ENCODE results near the gene SLC44A4. TPM values are rescaled to one million over a fixed set of nuclear protein-coding genes. Genes with fewer than 3 reads are reported as not detected.

Gene SLC44A4
- total and polyA plus RNA-seq, 8 donors, result 35.4 to 201 (median 121) TPM

DNA sequence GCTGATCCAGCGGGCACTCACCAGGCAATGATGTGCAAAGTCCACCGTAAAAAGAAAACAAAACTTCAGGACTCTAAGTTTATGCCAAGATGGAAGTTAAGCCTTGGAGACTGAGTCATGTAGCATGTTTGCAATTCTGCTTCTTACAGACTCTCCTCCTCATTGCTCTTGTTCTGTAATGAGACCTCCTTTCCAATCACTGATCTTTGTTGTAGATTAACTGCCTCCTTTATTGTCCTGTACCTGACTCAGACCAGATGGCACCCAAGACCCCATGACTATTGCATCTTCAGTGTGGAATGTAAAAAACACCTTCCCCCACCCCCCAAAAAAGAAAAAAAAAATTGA is 27.3 kb downstream of the SLC44A4 start:
- H3K4me3 ChIP-seq, result no peak overlapping the region

DNA sequence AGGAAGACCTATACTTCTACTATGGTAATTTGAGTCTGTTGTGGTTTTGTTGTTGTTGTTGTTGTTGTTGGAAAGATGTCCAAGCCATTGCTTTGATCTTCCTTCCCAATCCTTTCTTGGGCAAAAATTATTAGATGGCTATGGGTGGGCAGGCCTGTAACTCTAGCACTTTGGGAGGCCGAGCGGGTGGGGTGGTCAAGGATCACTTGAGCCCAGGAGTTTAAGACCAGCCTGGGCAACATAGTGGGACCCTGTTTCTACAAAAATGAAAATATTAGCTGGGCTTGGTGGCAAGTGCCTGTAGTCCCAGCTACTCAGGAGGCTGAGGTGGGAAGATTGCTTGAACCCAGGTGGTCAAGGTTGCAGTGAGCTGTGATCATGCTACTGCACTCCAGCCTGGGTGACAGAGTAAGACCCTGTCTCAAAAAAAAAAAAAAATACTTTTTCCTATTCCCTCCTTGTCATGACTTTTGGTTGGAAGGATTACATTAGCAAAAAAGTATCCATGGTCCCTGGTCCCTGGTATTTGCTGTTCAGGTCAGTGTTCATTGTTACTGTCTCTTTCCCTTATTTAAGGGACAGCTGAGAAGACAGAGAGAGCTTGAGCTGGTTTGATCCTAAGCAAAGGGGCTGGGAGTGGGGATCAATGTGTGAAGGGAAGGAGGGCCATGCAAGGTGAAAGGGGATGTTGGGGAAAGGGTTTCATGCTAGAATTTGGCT is 27.9 kb downstream of the SLC44A4 start:
- Histone ChIP-seq H3K4me1 (no peaks in the 10 kb centered on the region), H3K27ac (peak overlapping the region in 1 of 5 donors; percentile 14), H3K9me3 (no peaks in the 10 kb centered on the region), H3K4me3 (no peak overlapping the region), H3K27me3 (no peaks in the 10 kb centered on the region), H3K36me3 (peaks cover 0 to 4% (median 0%) of the 10 kb centered on the region in 4 donors)
- intact Hi-C loops (cut with DNase I; ENCODE audit: low total_unique reads), result no loop called here
- DNase-seq, result no peak
- TF ChIP-seq, protein P1, sequence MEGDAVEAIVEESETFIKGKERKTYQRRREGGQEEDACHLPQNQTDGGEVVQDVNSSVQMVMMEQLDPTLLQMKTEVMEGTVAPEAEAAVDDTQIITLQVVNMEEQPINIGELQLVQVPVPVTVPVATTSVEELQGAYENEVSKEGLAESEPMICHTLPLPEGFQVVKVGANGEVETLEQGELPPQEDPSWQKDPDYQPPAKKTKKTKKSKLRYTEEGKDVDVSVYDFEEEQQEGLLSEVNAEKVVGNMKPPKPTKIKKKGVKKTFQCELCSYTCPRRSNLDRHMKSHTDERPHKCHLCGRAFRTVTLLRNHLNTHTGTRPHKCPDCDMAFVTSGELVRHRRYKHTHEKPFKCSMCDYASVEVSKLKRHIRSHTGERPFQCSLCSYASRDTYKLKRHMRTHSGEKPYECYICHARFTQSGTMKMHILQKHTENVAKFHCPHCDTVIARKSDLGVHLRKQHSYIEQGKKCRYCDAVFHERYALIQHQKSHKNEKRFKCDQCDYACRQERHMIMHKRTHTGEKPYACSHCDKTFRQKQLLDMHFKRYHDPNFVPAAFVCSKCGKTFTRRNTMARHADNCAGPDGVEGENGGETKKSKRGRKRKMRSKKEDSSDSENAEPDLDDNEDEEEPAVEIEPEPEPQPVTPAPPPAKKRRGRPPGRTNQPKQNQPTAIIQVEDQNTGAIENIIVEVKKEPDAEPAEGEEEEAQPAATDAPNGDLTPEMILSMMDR (IDR thresholded peaks at IDR 0.05), result no peak
- TF ChIP-seq EP300 (IDR thresholded peaks at IDR 0.05), result no peak
- no peak for TF ChIP-seq POLR2A (IDR thresholded peaks at IDR 0.05)
- TF ChIP-seq POLR2AphosphoS5 (IDR thresholded peaks at IDR 0.05), result no peak
- WGBS, 5 donors, result 89 to 97% (median 97%) methylated on average over 2 of the region's 2 CpGs

More for the DNA sequence above, 27.3 kb downstream of the SLC44A4 start:
- WGBS, 5 donors, result 24 to 58% (median 26%) methylated on average over 2 of the region's 2 CpGs
- no peaks in the 10 kb centered on the region for H3K27me3 ChIP-seq
- no peak for DNase-seq
- peaks cover 0 to 5% (median under 1%) of the 10 kb centered on the region in 4 donors for H3K36me3 ChIP-seq
- H3K4me1 ChIP-seq, result no peaks in the 10 kb centered on the region
- intact Hi-C loops (cut with DNase I; ENCODE audit: low total_unique reads), result no loop called here
- H3K27ac ChIP-seq, result peak overlapping the region in 1 of 5 donors; percentile 14
- no peaks in the 10 kb centered on the region for H3K9me3 ChIP-seq
- TF ChIP-seq POLR2A (IDR thresholded peaks at IDR 0.05) (no peak), POLR2AphosphoS5 (IDR thresholded peaks at IDR 0.05) (no peak), EP300 (IDR thresholded peaks at IDR 0.05) (no peak)
- TF ChIP-seq, protein P1 (IDR thresholded peaks at IDR 0.05), result no peak

DNA sequence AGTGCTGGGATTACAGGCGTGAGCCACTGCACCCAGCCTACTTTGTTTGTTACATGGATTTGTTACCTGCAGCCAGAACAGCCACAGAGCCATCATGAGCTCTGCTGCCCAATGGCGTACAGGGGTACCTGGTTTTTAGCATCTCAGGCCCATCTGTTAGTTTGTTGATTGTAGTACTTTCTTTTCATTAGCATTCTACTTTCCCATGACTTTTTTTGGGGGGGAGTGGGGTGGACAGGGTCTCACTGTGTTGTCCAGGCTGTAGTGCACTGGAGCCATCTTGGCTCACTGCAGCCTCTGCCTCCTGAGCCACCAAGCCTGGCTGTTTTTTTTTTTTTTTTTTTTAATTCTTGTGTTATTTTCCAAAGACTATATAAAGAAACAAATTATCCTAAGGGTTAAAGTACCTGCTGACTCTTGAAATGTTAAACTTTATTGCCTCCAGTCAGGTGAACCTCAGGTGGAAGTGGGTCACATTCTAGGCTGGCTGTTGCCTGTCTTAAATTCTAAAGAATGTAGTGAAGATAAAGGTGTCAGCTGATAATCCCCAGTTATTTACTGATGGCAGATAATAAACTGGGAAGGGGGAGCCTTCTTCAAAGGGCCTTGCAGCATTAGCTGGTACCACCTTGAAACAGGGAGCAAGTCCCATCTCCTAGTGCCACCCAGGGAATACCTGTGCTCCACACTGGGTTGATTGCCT is 31.4 kb downstream of the SLC44A4 start:
- no peaks in the 10 kb centered on the region for H3K27me3 ChIP-seq
- H3K4me1 ChIP-seq, result peaks cover 0 to 12% (median 0%) of the 10 kb centered on the region in 4 donors
- 85 to 94% (median 85%) methylated on average over 2 of the region's 2 CpGs for WGBS, 5 donors
- H3K27ac ChIP-seq, result no peak overlapping the region
- H3K4me3 ChIP-seq, result no peak overlapping the region
- peaks cover 0 to 7% (median 1%) of the 10 kb centered on the region in 4 donors for H3K36me3 ChIP-seq
- TF ChIP-seq, protein P1 (IDR thresholded peaks at IDR 0.05), result no peak
- TF ChIP-seq EP300 (IDR thresholded peaks at IDR 0.05), result no peak
- no peak for TF ChIP-seq POLR2AphosphoS5 (IDR thresholded peaks at IDR 0.05)
- TF ChIP-seq POLR2A (IDR thresholded peaks at IDR 0.05), result no peak
- no peaks in the 10 kb centered on the region for H3K9me3 ChIP-seq
- no peak for DNase-seq
- intact Hi-C loops (cut with DNase I; ENCODE audit: low total_unique reads), result no loop called here

DNA sequence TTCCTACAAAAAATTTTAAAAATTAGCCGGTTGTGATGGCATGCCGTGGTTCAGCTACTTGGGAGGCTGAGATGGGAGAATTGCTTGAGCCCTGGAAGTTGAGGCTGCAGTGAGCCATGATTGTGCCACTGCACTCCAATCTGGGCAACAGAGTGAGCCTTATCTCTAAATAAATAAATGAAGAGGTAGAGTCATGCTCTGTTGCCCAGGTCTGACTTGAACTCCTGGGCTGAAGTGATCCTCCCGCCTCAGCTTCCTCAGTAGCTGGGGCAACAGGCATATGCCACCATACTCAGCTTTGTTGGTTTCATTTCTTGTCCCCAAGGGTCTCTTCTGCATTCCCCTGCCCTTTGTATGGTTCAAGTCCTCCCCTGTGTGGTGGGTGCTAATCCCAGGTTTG is 34.3 kb downstream of the SLC44A4 start:
- DNase-seq, result no peak
- Histone ChIP-seq H3K9me3 (no peaks in the 10 kb centered on the region), H3K27ac (no peak overlapping the region), H3K36me3 (peaks cover 11 to 33% (median 26%) of the 10 kb centered on the region in 4 donors), H3K4me1 (peaks cover 0 to 17% (median 0%) of the 10 kb centered on the region in 4 donors), H3K4me3 (no peak overlapping the region), H3K27me3 (no peaks in the 10 kb centered on the region)
- 80 to 94% (median 84%) methylated on average over 3 of the region's 3 CpGs for WGBS, 5 donors
- TF ChIP-seq POLR2A (IDR thresholded peaks at IDR 0.05), result no peak
- TF ChIP-seq EP300 (IDR thresholded peaks at IDR 0.05), result no peak
- TF ChIP-seq POLR2AphosphoS5 (IDR thresholded peaks at IDR 0.05), result no peak
- TF ChIP-seq, protein P1 (IDR thresholded peaks at IDR 0.05), result no peak
- intact Hi-C loops (cut with DNase I; ENCODE audit: low total_unique reads), result no loop called here
